Uterus (tissue), 2 donors: ENCODE data around the gene TRABD2B.

ENCODE experiments used
- POLR2A ChIP-seq, 2 donors: fragments of 450-650 bp; IDR thresholded peaks; one replicate each; pipeline ENCODE4 v1.6.1; 2016; ENCODE audit warnings: antibody characterized with exemption in 2 of 2, mild to moderate bottlenecking in 1 of 2, moderate library complexity in 1 of 2
- TF ChIP-seq, protein P1 (sequence below), 4 experiments: fragments of 200-600 bp in 2 of 4; fragments of 450-650 bp in 2 of 4; sonication (generic) in 2 of 4; IDR thresholded peaks; one replicate each; pipeline ENCODE4 v1.5.1; 2016 to 2019; ENCODE audit warnings: antibody characterized with exemption in 4 of 4, mild to moderate bottlenecking in 2 of 4, moderate library complexity in 1 of 4

GRCh38 chr1:48022306-48022705, 25.1 kb upstream of the TRABD2B start:
- TF ChIP-seq POLR2A (IDR thresholded peaks at IDR 0.05), result no peak
- TF ChIP-seq, protein P1, sequence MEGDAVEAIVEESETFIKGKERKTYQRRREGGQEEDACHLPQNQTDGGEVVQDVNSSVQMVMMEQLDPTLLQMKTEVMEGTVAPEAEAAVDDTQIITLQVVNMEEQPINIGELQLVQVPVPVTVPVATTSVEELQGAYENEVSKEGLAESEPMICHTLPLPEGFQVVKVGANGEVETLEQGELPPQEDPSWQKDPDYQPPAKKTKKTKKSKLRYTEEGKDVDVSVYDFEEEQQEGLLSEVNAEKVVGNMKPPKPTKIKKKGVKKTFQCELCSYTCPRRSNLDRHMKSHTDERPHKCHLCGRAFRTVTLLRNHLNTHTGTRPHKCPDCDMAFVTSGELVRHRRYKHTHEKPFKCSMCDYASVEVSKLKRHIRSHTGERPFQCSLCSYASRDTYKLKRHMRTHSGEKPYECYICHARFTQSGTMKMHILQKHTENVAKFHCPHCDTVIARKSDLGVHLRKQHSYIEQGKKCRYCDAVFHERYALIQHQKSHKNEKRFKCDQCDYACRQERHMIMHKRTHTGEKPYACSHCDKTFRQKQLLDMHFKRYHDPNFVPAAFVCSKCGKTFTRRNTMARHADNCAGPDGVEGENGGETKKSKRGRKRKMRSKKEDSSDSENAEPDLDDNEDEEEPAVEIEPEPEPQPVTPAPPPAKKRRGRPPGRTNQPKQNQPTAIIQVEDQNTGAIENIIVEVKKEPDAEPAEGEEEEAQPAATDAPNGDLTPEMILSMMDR (IDR thresholded peaks at IDR 0.05), result no peak
